ENCODE results near the gene AGTRAP. TPM values are rescaled to one million over a fixed set of nuclear protein-coding genes. Genes with fewer than 3 reads are reported as not detected.

Gene AGTRAP
- total RNA-seq, 1 experiment from 2014 or later = 77.7 TPM

- Histone ChIP-seq H3F3A (ENCODE audit: insufficient read depth, low read depth) (no peaks in the 10 kb centered on the region), H3K4me1 (replicated peaks; ENCODE audit: insufficient read depth) (no peaks in the 10 kb centered on the region), H3K9me3 (ENCODE audit: insufficient read depth, low read depth) (no peaks in the 10 kb centered on the region), H3K79me2 (ENCODE audit: low read depth) (no peaks in the 10 kb centered on the region), H3K4me2 (no peak overlapping the region), H3K36me3 (ENCODE audit: low read depth) (no peaks in the 10 kb centered on the region), H4K20me1 (ENCODE audit: insufficient read depth) (no peaks in the 10 kb centered on the region), H3K4me3 (no peak overlapping the region), H3K27me3 (ENCODE audit: insufficient read depth, low read depth) (no peaks in the 10 kb centered on the region), H3K9me2 (ENCODE audit: insufficient read depth) (no peaks in the 10 kb centered on the region), H2AFZ (no peak overlapping the region), H3K27ac (no peak overlapping the region)
- ChIA-PET POLR2A (ENCODE audit: unreplicated experiment) (no interaction called here), CTCF (interaction anchor here (0.5 kb wide), 1 partner anchor 71 kb away, joined by 3 read pairs; the partner anchor contains the start of gene FBXO2)
- DNase-seq = no peak
- no peak for TF ChIP-seq EZH2 (IDR thresholded peaks at IDR 0.05; ENCODE audit: low read depth)
- TF ChIP-seq, protein P1, sequence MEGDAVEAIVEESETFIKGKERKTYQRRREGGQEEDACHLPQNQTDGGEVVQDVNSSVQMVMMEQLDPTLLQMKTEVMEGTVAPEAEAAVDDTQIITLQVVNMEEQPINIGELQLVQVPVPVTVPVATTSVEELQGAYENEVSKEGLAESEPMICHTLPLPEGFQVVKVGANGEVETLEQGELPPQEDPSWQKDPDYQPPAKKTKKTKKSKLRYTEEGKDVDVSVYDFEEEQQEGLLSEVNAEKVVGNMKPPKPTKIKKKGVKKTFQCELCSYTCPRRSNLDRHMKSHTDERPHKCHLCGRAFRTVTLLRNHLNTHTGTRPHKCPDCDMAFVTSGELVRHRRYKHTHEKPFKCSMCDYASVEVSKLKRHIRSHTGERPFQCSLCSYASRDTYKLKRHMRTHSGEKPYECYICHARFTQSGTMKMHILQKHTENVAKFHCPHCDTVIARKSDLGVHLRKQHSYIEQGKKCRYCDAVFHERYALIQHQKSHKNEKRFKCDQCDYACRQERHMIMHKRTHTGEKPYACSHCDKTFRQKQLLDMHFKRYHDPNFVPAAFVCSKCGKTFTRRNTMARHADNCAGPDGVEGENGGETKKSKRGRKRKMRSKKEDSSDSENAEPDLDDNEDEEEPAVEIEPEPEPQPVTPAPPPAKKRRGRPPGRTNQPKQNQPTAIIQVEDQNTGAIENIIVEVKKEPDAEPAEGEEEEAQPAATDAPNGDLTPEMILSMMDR (conservative IDR thresholded peaks at IDR 0.05) = no peak
- intact Hi-C loops (cut with micrococcal nuclease; ENCODE audit: unreplicated experiment) = no loop called here
- BruUV-seq (replicated peaks) = no TSS peak
Observed at GRCh38 chr1:11725616-11726015, 10.3 kb upstream of the AGTRAP start.

DNA sequence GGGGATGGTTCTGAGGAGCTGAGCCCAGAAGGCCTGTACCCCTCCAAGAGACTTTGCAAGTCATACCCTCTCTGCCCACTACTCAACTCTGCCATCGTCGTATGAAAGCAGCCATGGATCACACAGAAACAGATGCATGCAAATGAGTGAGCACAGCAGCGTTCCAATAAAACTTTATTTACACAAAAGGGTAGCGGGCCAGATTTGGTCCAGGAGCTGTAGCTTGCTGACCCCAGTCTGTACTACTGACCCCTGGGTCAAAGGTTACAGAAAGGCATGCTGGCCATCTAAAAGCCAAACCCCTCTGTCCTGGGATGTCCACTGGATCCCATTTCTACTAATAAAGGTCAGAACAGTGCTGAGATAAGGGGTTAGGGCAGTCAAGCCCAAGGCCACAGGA is 8.8 kb upstream of the AGTRAP start:
- Histone ChIP-seq H3K79me2 (ENCODE audit: low read depth) (no peaks in the 10 kb centered on the region), H3K4me1 (replicated peaks; ENCODE audit: insufficient read depth) (no peaks in the 10 kb centered on the region), H3F3A (ENCODE audit: insufficient read depth, low read depth) (no peaks in the 10 kb centered on the region), H2AFZ (no peak overlapping the region), H3K4me3 (no peak overlapping the region), H3K27ac (no peak overlapping the region), H3K36me3 (ENCODE audit: low read depth) (no peaks in the 10 kb centered on the region), H4K20me1 (ENCODE audit: insufficient read depth) (no peaks in the 10 kb centered on the region), H3K9me3 (ENCODE audit: insufficient read depth, low read depth) (no peaks in the 10 kb centered on the region), H3K27me3 (ENCODE audit: insufficient read depth, low read depth) (no peaks in the 10 kb centered on the region), H3K9me2 (ENCODE audit: insufficient read depth) (no peaks in the 10 kb centered on the region), H3K4me2 (no peak overlapping the region)
- BruUV-seq (replicated peaks) = no TSS peak
- TF ChIP-seq, protein P1 (conservative IDR thresholded peaks at IDR 0.05) = no peak
- TF ChIP-seq EZH2 (IDR thresholded peaks at IDR 0.05; ENCODE audit: low read depth) = no peak
- POLR2A ChIA-PET (ENCODE audit: unreplicated experiment) = no interaction called here
- intact Hi-C loops (cut with micrococcal nuclease; ENCODE audit: unreplicated experiment) = no loop called here
- DNase-seq = no peak
- CTCF ChIA-PET = no interaction called here

DNA sequence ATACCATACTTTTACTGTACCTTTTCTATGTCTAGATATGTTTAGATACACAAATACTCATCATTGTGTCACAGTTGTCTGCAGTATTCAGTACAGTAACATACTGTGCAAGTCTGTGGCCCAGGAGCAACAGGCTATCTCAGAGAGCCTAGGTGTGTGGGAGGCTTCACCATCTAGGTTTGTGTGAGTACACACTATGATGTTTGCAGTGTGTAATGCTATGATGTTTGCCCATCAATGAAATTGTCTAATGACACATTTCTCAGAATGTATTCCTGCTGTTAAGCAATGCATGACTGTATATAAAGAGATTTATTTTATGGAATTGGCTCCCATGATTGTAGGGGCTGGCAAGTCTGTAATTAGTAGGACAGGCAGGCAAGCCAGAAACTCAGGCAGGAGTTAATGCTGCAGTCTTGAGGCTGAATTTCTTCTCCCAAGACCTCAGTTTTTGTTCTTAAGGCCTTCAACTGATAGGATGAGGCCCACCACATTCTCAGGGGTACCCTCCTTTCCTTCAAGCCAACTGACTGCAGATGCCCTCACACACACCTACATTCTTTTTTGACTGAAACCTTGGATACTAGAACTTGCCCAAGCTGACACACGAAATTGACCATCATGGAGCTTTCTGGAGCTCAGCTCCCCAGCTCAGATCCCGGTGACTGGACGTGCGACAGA is 7.7 kb upstream of the AGTRAP start:
- H3K4me3 ChIP-seq = no peak overlapping the region
- BruUV-seq (replicated peaks) = no TSS peak
- no peaks in the 10 kb centered on the region for H3K4me1 ChIP-seq (replicated peaks; ENCODE audit: insufficient read depth)
- ChIA-PET CTCF (no interaction called here), POLR2A (ENCODE audit: unreplicated experiment) (no interaction called here)
- no peak for TF ChIP-seq EZH2 (IDR thresholded peaks at IDR 0.05; ENCODE audit: low read depth)
- TF ChIP-seq, protein P1 (conservative IDR thresholded peaks at IDR 0.05) = no peak
- no peak overlapping the region for H3K4me2 ChIP-seq
- no peak overlapping the region for H3K27ac ChIP-seq
- H3K9me3 ChIP-seq (ENCODE audit: insufficient read depth, low read depth) = no peaks in the 10 kb centered on the region
- no peaks in the 10 kb centered on the region for H3K36me3 ChIP-seq (ENCODE audit: low read depth)
- H3K27me3 ChIP-seq (ENCODE audit: insufficient read depth, low read depth) = no peaks in the 10 kb centered on the region
- H4K20me1 ChIP-seq (ENCODE audit: insufficient read depth) = no peaks in the 10 kb centered on the region
- intact Hi-C loops (cut with micrococcal nuclease; ENCODE audit: unreplicated experiment) = no loop called here
- no peaks in the 10 kb centered on the region for H3F3A ChIP-seq (ENCODE audit: insufficient read depth, low read depth)
- H2AFZ ChIP-seq = no peak overlapping the region
- no peaks in the 10 kb centered on the region for H3K79me2 ChIP-seq (ENCODE audit: low read depth)
- no peaks in the 10 kb centered on the region for H3K9me2 ChIP-seq (ENCODE audit: insufficient read depth)
- no peak for DNase-seq

Data from PC-9 (cell line).